Esophagus squamous epithelium (tissue), 4 donors: ENCODE results near the gene OR4D5.

Experiments used
- POLR2A ChIP-seq, 4 donors: fragments of 450-650 bp; IDR thresholded peaks; one replicate each; pipeline ENCODE4 v1.6.1; 2017; ENCODE audit warnings: antibody characterized with exemption in 4 of 4, mild to moderate bottlenecking in 4 of 4, moderate library complexity in 3 of 4
- TF ChIP-seq, protein P1 (sequence below), 6 experiments: fragments of 450-650 bp in 4 of 6; fragments of 200-600 bp in 2 of 6; sonication (generic) in 2 of 6; IDR thresholded peaks; one replicate each; pipeline ENCODE4 v1.5.1; 2016 to 2019; ENCODE audit warnings: antibody characterized with exemption in 6 of 6, mild to moderate bottlenecking in 4 of 6, moderate library complexity in 4 of 6

DNA sequence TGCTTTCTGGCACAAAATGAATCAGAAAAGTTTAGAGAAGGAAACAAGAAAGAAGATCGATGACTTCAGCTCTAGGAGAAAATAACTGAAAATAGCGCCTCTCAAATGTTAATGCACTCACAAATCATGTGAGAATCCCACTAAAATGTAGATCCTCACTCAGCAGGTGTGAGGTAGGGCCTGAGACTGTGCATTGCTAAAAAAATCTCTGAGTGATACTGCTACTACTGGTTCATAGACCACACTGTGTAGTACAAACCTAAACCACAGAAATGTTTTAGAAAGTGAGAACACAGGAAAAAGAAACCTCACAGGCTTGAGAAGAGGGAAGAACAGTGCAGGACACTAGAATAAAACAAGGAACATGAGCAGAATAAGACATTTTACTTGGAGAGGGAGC, 35.5 kb upstream of the OR4D5 start:
- TF ChIP-seq, protein P1, sequence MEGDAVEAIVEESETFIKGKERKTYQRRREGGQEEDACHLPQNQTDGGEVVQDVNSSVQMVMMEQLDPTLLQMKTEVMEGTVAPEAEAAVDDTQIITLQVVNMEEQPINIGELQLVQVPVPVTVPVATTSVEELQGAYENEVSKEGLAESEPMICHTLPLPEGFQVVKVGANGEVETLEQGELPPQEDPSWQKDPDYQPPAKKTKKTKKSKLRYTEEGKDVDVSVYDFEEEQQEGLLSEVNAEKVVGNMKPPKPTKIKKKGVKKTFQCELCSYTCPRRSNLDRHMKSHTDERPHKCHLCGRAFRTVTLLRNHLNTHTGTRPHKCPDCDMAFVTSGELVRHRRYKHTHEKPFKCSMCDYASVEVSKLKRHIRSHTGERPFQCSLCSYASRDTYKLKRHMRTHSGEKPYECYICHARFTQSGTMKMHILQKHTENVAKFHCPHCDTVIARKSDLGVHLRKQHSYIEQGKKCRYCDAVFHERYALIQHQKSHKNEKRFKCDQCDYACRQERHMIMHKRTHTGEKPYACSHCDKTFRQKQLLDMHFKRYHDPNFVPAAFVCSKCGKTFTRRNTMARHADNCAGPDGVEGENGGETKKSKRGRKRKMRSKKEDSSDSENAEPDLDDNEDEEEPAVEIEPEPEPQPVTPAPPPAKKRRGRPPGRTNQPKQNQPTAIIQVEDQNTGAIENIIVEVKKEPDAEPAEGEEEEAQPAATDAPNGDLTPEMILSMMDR (IDR thresholded peaks at IDR 0.05) = no peak
- TF ChIP-seq POLR2A (IDR thresholded peaks at IDR 0.05) = no peak
